Tibial nerve (tissue), 4 donors: ENCODE data around the gene MUC5AC. TPM values are rescaled to one million over a fixed set of nuclear protein-coding genes. Genes with fewer than 3 reads are reported as not detected.

Source experiments
- DNase-seq, 2 donors: peaks; one replicate each; pipeline ENCODE4 v3.0.0-alpha.2; 2019; ENCODE audit warnings: low spot score in 2 of 2
- H3K27ac ChIP-seq, 4 donors: fragments of 200-600 bp; sonication (generic) in 3 of 4; one replicate each; pipeline ENCODE4 v1.5.1; 2017 to 2019; ENCODE audit warnings: mild to moderate bottlenecking in 1 of 4
- H3K27me3 ChIP-seq, 2 donors: fragments of 200-600 bp; sonication (generic) in 1 of 2; one replicate each; pipeline versions ENCODE4 v1.5.1 to v1.6.0; 2017 to 2019
- H3K36me3 ChIP-seq, 3 donors: fragments of 200-600 bp; sonication (generic); one replicate each; pipeline ENCODE4 v1.5.1; 2018 to 2019
- H3K4me1 ChIP-seq, 4 donors: fragments of 200-600 bp; sonication (generic) in 3 of 4; one replicate each; pipeline ENCODE4 v1.5.1; 2017 to 2019
- H3K4me3 ChIP-seq, 4 donors: fragments of 200-600 bp; sonication (generic) in 3 of 4; one replicate each; pipeline ENCODE4 v1.5.1; 2017 to 2019; ENCODE audit warnings: mild to moderate bottlenecking in 1 of 4, moderate library complexity in 1 of 4
- H3K9me3 ChIP-seq, 4 donors: fragments of 200-600 bp; sonication (generic) in 3 of 4; one replicate each; pipeline ENCODE4 v1.5.1; 2017 to 2019
- CTCF ChIP-seq, 5 experiments: fragments of 200-600 bp in 3 of 5; fragments of 450-650 bp in 2 of 5; sonication (generic) in 3 of 5; IDR thresholded peaks; one replicate each; pipeline ENCODE4 v1.5.1; 2016 to 2019; ENCODE audit warnings: antibody characterized with exemption in 5 of 5, mild to moderate bottlenecking in 3 of 5, moderate library complexity in 2 of 5
- EP300 ChIP-seq, 2 donors: sonication (generic); formaldehyde crosslinking; IDR thresholded peaks; one replicate each; pipeline ENCODE4 v1.6.1; 2017; ENCODE audit warnings: antibody characterized with exemption in 2 of 2, mild to moderate bottlenecking in 1 of 2
- POLR2A ChIP-seq, 2 donors: fragments of 450-650 bp; IDR thresholded peaks; one replicate each; pipeline ENCODE4 v1.6.1; 2017; ENCODE audit warnings: antibody characterized with exemption in 2 of 2, mild to moderate bottlenecking in 2 of 2, moderate library complexity in 2 of 2
- WGBS, 2 donors: methylation state at CpG; one replicate each; pipeline ENCODE4 v1.1.5; 2018; 5-methylcytosine and 5-hydroxymethylcytosine counted together
- total RNA-seq, 4 donors: library from RNA; depleted of rRNA; stranded (reverse); fragments of >200 nt; gene quantifications; one replicate each; pipeline ENCODE4 v1.1.0, GENCODE V29; 2016

The MUC5AC gene
- total RNA-seq: not detected

- Histone ChIP-seq H3K4me1 (peaks cover 0 to 11% (median 0%) of the 10 kb centered on the region in 4 donors), H3K27me3 (peaks cover 0 to 9% of the 10 kb centered on the region in 2 donors), H3K9me3 (no peaks in the 10 kb centered on the region), H3K36me3 (no peaks in the 10 kb centered on the region), H3K4me3 (no peak within 1 kb of the TSS), H3K27ac (no peak within 1 kb of the TSS)
- DNase-seq: no peak
- WGBS, 2 donors: 73 to 75% methylated on average over 18 to 24 of the region's 32 CpGs
- TF ChIP-seq POLR2A (IDR thresholded peaks at IDR 0.05) (no peak), EP300 (IDR thresholded peaks at IDR 0.05) (no peak), CTCF (IDR thresholded peaks at IDR 0.05) (no peak)
Observed at GRCh38 chr11:1157645-1158591, at the start of gene MUC5AC. Gene MUC5AC (plus strand): TSS chr11:1157953. CDS start chr11:1158000, 47 bp downstream.

- Histone ChIP-seq H3K4me3 (no peak overlapping the region), H3K4me1 (no peaks in the 10 kb centered on the region), H3K36me3 (no peaks in the 10 kb centered on the region), H3K9me3 (no peaks in the 10 kb centered on the region), H3K27me3 (peaks cover 0 to 28% of the 10 kb centered on the region in 2 donors), H3K27ac (no peak overlapping the region)
- 83 to 84% methylated on average over 20 to 27 of the region's 29 CpGs for WGBS, 2 donors
- no peak for DNase-seq
- TF ChIP-seq EP300 (IDR thresholded peaks at IDR 0.05) (no peak), CTCF (IDR thresholded peaks at IDR 0.05) (no peak), POLR2A (IDR thresholded peaks at IDR 0.05) (no peak)
Observed at GRCh38 chr11:1108246-1108900, 49.4 kb upstream of the MUC5AC start.

GRCh38 chr11:1109101-1109917, 48.4 kb upstream of the MUC5AC start:
- Histone ChIP-seq H3K4me3 (no peak overlapping the region), H3K27ac (no peak overlapping the region), H3K36me3 (no peaks in the 10 kb centered on the region), H3K9me3 (no peaks in the 10 kb centered on the region), H3K27me3 (peaks cover 0 to 28% of the 10 kb centered on the region in 2 donors), H3K4me1 (no peaks in the 10 kb centered on the region)
- no peak for TF ChIP-seq CTCF (IDR thresholded peaks at IDR 0.05)
- no peak for TF ChIP-seq POLR2A (IDR thresholded peaks at IDR 0.05)
- no peak for TF ChIP-seq EP300 (IDR thresholded peaks at IDR 0.05)
- no peak for DNase-seq
- 82 to 83% methylated on average over 23 to 26 of the region's 28 CpGs for WGBS, 2 donors

GRCh38 chr11:1109918-1110705, 47.6 kb upstream of the MUC5AC start:
- peaks cover 0 to 28% of the 10 kb centered on the region in 2 donors for H3K27me3 ChIP-seq
- H3K9me3 ChIP-seq: no peaks in the 10 kb centered on the region
- WGBS, 2 donors: 83 to 85% methylated on average over 22 to 32 of the region's 39 CpGs
- no peak overlapping the region for H3K27ac ChIP-seq
- no peak overlapping the region for H3K4me3 ChIP-seq
- no peak for DNase-seq
- TF ChIP-seq EP300 (IDR thresholded peaks at IDR 0.05) (no peak), CTCF (IDR thresholded peaks at IDR 0.05) (no peak), POLR2A (IDR thresholded peaks at IDR 0.05) (no peak)
- H3K4me1 ChIP-seq: no peaks in the 10 kb centered on the region
- no peaks in the 10 kb centered on the region for H3K36me3 ChIP-seq
